Superior temporal gyrus (tissue), 1 donor: ENCODE measurements around the gene NOXRED1.
A peak's percentile ranks its signal among the peaks of the same experiment; 100 is the strongest.
"Not testable (repeated sequence)": the region's sequence is repeated elsewhere in the genome, so short reads cannot be mapped to it uniquely, and the experiment has no call there.

Source experiments
- DNase-seq: peaks from one replicate; pipeline ENCODE4 v3.0.0-alpha.2; 2016; ENCODE audit errors: extremely low spot score

Gene NOXRED1, protein sequence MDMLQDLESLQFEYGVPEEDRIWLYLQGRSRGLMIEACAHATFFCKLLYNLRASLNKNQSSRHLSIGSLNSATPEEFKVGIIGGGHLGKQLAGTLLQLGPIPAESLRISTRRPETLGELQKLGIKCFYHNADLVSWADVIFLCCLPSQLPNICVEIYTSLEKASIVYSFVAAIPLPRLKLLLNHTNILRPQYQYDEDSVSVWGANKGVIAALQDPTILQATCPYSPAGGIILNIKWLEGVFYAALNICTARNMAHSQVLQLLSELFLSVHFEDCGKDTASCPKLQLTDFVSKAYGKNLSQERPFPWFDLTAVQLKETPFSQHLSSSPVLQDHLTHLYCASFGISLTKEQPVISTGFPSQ

DNA sequence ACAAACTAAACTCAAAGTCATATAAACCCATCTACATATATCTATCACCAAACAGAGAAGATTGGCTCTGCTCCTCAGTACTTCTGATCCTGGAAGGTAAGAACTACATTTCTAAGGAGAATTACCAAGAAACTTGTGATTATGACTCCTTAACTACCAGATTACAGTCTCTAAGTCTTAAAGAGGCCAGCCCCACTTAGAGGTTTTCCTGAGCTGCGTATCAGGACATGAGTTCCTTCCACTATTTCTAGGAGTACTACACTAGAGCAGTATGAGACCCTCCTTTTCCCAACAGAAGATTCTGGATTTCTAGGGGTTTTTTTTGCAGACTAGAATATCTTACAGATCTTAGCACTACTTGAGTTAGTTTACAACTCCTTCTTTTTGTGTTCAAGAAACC is at the start of gene NOXRED1:
Gene NOXRED1, minus strand, starts transcription at position 101 of the 400 bp plus-strand sequence. CDS start 634 bp downstream, outside the sequence.
- DNase-seq = no peak

DNA sequence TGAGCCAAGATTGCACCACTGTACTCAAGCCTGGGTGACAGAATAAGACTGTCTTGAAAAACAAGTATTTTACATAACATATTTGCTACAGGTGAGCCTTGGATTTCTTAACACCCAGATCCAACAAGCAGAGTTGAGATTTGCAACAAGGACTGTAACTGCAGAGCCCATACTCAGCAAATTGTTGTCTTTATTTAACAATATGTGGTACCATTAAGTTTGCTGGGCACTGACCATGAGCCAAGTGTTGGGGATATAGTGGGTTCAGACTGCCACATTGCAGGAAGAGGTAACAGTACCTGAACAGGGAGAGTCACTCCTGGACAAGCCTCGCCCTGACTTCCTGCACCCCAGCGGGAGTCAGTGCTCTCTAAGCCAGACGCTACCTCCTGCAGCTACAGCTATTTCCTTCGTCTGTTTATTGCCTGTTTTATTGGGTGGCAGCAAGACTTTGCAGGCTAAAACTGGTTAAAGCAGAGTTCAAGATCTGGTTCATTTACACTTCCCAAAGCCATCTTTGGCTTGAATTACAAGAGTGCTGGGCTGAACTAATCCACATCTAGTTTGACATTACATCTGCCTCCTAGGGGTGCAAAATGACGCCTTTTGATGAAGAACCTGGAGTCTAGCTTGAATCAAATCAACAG is 47.0 kb upstream of the NOXRED1 start:
- DNase-seq = no peak

DNA sequence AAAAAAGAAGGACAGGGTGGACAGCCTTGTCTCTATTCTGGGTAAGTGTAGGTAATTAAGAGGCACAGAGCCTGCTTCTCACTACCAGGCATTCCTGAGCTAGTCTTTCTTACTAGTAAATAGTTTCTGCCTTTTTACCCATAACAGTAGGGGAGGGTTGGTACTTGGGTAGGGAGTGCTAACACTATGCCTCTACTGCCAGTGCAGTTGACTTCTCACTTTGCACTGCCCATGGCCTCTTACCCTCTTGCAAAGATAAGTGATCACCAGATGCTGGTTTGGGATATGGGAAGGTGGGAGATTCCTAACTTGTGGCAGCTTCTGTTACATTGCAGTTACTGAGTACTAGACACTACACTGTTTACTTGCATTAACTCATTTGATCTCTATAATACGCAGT is 46.2 kb upstream of the NOXRED1 start:
- DNase-seq = no peak

DNA sequence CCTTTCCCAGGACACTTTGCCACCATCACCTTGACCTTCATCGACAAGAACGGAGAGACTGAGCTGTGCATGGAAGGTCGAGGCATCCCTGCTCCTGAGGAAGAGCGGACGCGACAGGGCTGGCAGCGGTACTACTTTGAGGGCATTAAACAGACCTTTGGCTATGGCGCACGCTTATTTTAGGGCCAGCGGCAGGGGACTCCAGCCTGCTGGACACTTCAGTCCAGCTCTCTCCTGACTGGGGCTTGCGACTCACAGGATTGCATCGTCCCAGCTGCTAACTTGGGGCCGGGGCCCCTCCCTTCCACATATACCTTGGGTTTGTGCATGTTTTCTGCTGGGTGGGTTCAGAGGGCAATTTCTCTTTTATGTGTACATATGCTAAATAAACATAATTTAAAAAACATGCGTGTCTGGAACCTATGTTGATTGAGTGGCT is 45.8 kb upstream of the NOXRED1 start:
- DNase-seq = no peak

DNA sequence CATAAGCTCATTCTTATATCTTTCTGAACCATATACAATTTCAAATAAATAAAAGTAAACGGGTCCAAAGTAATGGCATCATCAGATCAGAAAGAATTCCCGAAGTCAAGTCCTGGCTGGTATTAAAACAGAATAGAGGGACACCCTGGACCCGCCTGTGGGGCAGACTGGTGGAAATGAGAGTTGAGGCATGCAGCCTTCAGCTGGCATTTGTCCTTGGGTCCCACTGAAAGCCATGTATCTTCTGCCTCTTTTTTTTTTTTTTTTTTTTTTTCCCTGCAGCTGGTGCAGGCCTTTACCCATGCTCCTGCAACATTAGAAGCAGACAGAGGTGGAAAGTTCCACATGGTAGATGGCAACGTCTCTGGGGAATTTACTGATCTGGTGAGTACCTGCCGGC is 44.5 kb upstream of the NOXRED1 start:
- no peak for DNase-seq

DNA sequence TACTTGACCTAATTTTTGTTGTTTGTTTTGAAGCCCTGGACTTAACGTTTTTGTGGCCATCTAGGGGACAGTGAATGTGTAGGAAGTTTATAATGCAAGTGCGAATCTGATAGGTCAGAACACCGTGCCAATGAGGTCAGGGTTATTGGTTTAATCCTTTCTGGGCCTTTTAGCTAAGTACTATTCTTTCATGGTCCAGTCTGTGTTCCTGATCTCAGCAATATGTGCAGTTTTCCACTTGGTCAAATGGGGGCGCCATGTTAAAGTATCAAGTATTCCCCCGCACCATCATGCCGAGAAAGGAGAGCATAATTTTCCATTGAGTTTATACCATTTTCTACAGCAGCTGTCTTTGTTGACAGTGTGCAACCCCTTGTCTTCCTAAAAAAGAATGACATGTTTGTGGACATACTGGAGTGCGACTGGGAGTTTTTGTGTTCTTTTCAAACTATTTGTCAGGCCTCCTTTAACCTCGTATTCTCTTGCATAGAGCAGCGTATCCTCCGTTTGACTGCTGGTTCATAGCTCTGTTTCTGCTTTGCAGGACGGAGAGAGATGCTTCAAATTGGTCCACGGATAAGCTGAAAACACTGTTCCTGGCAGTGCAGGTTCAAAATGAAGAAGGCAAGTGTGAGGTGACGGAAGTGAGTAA is 35.9 kb upstream of the NOXRED1 start:
- DNase-seq = peak; percentile 91

DNA sequence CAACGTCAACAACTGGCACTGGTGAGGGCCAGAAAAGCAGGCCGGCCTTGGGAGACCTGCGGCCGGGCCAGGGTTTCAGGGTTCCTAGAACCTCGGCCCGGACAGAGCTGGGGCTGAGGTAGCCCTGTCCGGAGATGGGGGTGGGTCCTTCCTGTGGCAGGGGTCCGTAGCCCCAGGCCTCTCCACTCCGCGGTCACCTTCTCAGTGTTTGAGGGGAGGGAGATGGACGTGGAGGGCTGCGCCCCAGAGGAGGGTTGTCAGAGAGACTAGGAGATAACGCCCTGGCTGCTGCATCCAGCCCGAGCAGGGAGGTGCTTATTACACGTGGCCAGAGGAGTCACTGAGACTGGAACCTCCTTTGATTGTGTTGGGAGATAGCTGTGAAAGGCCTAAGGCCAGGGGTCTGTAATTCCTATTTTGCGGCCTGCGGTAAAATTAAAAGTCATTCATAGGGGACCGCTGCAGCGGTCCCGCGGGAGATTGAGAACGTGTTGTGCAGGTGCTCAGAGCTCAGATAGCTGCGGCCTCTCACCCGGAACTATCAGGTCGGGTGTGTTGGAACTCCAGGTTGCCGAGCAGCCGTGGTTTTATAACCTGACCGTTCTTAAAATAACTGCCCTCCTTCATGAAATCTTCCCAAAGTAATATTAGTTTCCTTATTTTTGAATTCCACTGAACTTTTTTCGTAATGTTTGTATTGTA is 35.1 kb upstream of the NOXRED1 start:
- DNase-seq = peak; percentile 28

DNA sequence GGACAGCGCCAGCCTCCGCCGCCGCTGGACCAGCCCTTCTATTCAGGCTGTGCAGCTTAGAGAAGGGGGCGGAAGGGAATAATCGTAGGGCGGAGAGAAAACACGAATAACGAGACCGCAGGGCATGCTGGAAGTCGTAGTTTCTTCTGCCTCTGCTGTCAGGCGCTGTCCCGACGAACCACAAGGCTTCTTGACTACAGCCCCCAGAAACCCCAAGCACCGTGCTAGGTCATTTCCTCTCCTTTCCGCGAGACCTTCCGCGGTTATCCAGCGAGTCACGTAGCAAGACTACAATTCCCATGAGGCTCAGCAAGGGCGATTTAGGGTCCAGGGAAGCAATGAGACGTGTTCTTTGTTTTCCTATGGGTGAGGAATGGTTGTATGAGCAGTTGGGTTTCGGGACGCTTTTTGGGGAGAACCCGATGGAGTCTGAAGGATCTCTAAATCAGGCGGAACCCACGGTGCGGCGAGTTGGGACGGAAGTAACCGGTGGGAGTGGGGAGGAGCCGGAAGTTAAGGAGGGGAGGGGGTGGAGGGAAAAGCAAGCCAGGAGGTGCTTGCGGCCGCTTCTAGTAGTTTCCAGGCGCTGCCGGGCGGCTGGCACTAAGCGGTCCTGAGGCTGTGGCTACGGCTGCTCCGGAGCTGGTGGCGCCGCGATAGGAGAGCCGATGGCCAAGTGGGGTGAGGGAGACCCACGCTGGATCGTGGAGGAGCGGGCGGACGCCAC is 34.4 kb upstream of the NOXRED1 start, which contains the start of the genes AHSA1 and VIPAS39:
Gene AHSA1, plus strand, starts transcription at position 572 of the 727 bp plus-strand sequence. Its CDS starts 97 bp downstream, at position 669.
Gene VIPAS39, minus strand, starts transcription at position 80 of the 727 bp plus-strand sequence. CDS start 3,499 bp downstream, outside the sequence.
- DNase-seq = peak; percentile 100

DNA sequence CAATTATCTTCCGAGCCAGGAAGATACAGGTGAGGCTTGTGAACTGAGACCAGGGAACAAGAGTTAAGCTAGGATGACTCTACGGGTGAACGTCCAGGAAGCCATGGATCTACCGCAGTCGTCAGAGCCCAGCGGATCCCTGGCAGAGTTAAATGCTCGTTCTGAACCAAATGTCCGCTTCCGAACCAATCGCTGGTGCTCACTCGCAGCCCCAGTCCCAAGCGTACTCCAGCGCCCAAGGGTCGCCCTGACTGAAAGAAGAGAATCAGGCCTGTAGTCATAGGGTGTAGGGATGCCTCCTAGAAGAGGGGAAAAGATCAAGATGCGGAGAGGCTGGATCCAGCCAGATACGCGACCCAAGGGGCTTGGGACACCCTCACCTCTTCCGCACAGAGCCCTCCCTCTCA is 33.8 kb upstream of the NOXRED1 start:
- DNase-seq = no peak

DNA sequence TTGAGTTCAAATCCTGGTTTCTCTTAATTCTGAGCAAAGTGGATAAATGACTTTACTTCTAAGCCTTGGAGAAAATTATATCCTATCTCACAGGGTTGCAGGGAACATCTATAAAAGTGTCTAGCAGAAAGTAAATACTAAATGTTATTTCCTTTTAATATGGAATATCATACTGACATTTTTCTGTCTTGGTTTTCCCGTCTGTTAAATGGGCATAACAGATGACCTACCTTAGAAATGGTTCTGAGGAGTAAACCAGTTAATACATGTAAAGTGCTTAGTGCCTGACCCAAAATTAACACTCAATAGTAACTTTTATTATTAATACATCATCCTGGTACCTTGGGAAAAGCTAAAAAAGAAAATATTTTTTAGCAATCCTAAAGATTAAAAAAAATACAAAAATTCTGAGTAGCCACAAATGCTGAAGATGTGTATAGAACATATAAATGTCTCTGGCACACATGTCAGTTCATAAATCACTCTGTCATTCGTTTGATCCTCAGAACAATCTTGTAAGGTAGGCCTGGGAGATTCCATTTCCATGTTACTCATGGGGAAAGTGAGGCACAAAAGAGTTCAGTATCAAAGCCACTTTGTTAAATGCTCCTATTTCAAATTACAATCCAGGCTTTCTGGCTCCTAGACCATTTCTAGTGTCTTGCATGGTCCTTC is 32.8 kb upstream of the NOXRED1 start:
- no peak for DNase-seq

DNA sequence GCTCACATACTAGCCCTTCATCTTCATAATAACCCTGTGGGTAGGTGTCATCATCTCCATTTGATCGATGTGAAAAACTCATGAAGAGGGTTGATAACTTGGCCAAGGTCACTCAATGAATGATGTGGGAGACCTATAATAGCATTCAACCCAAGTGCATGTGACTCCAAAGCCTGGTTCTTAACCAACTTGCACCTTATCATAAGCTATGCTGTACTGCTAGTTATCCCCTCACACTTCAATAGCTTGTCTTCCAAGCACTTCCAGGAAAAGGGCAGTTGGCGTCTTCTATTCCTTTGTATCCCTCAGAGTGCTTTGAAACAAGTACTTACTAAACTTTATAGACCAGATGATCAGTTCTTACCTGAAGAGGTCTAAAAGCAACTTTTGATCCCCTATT is 18.9 kb upstream of the NOXRED1 start:
- DNase-seq = no peak

DNA sequence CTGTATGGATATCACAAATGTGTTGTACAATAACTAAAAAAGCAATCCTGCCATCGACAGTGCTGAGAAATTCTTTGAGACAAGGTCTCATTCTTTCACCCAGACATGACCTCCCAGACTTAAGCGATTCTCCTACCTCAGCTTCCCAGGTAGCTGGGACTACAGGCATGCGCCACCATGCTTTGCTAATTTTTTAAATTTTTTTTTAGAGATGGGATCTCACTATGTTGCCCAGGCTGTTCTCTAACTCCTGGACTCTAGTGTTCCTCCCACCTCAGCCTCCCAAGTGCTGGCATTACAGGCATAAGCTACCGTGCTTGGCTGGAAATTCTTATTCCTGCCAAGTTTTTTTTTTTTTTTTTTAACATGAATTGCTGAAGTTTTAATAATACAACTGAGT is 16.5 kb upstream of the NOXRED1 start:
- no peak for DNase-seq

DNA sequence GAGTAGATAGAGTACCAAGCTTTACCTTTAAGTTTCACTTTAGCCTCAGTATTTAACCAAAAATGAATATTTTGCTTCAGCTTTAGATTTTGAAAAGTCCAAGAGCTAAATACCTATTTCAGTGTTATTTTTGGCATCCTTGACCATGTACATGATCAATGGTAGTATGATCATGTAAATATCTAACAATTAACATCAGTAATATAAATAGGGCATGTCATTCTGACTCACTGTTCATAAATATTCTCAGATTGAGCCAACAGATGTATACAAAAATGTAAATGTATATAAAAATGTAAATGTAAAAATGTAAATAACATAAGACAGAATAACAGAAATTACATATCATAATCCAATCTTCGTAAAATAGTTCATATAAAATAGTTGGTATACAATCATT is 15.3 kb upstream of the NOXRED1 start:
- DNase-seq = no peak

DNA sequence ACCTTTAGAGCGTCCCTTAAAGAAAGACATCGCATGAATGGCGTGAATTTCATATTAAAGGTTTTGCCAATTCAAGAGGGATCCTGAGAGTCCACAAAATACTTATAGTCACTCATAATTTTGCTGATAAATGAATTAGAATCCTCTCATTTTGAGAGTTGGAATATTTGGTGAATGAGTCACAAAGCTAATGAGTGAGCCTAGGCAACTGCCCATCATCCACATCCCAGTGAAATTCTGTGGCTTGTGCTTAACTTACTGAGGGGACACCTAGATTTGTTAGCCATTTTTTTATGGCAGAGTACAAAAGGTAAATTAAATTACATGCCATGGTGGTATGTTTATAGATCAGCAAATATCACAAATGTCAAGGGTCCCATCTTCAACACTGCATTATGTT is 12.7 kb upstream of the NOXRED1 start:
- no peak for DNase-seq

DNA sequence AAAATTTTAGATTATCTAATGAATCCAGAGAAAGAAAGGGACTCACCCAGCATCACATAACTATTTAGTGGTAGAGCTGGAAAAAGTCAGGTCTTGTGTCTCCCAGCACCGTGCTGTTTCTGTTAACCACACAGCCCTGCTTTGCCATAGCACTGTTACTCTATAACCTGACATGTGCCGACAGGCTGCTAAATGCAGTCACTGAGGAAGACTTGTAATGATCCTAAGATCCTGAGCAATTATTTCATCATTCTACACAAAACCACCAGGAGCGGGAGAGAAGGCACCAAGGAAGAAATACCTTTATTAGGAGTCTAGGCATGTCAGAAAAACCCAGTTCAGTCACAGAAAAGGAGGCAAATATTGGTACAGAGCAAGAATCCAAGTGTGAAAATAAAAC is 3.1 kb upstream of the NOXRED1 start:
- no peak for DNase-seq

DNA sequence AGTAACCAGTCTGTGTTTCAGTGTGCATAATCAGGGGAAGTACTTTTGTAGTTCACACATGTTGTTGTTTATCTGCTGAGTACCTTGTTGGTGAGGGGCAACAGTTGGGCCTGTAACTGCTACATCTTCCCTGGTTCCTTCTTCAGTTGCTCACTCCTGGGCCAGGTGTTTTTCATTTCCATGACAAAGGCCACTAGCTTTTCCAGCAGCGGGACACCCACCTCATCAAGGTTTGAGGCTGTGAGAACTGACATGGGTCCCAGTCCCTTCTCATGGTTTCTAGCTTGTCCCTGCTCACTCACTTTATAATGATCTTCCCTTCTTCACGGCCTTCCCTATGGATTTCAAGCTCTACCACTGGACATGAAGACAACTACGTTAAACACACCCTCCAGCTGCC is 1.5 kb upstream of the NOXRED1 start:
- no peak for DNase-seq

DNA sequence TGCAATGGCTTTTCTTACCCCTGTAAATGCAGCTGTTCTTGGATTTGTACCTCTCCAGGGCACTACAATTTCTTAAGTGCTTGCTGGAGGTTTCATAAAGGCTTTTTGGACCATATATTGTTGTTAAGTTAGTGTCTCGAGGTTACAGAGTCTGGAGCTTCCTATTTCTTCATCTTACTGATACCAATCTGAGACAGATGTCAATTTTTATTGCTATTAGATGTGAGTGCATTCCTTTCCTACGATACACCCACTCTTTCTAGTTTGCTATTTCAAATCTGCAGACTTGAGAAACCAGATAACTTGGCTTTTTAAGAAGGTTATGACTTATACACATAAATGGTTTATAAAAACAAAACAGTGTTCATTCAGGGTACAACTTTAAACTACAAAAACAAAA is 2.1 kb downstream of the NOXRED1 start:
- DNase-seq = no peak

DNA sequence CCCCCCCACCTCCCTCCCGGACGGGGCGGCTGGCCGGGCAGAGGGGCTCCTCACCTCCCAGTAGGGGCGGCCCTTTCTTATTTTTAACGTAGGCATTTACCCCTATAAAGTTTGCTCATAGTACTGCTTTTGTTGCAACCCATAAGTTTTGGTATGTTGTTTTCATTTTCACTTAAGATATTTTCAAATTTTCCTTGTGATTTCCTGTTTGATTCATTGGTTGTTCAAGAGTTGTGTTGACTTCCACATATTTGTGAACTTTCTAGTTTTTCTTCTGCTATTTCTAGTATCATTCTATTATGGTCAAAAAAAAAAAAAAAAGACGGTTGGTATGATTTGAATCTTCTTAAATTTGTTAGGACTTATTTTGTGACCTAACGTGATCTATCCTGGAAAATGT is 6.5 kb downstream of the NOXRED1 start:
- DNase-seq = no peak

DNA sequence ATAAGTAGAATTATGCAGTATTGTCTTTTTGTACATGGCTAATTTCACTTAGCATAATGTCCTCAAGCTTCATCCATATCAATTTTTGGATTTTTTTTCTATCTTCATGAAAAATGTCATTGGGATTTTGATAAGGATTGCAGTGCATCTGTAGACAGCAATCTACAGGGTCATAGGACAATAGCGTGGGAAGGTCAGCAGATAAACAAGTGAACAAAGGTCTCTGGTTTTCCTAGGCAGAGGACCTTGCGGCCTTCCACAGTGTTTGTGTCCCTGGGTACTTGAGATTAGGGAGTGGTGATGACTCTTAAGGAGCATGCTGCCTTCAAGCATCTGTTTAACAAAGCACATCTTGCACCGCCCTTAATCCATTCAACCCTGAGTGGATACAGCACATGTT is 7.2 kb downstream of the NOXRED1 start:
- not testable (repeated sequence) for DNase-seq

DNA sequence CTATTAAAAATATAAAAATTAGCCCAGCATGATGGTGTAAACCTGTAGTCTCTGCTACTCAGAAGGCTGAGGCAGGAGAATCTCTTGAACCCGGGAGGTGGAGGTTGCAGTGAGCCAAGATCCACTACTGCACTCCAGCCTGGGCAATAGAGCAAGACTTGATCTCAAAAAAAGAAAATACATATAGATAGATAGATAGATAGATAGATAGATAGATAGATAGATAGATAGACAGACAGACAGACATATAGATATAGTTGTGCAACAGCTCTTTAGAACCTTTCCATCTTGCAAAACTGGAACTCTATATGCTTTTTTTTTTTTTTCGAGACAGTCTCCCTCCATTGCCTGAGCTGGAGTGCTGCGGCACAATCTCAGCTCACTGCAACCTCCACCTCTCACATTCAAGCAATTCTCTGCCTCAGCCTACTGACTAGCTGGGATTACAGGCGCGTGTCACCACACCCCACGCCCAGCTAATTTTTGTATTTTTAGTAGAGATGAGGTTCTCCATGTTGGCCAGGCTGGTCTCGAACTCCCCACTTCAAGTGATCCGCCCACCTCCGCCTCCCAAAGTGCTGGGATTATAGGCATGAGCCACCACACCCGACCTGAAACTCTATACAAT is 7.8 kb downstream of the NOXRED1 start:
- DNase-seq = not testable (repeated sequence)
